ENCODE results near the gene SLC30A4. TPM values are rescaled to one million over a fixed set of nuclear protein-coding genes. Genes with fewer than 3 reads are reported as not detected.

The SLC30A4 gene
- total RNA-seq, 1 donor from 2014 or later: 2.8 TPM

DNA sequence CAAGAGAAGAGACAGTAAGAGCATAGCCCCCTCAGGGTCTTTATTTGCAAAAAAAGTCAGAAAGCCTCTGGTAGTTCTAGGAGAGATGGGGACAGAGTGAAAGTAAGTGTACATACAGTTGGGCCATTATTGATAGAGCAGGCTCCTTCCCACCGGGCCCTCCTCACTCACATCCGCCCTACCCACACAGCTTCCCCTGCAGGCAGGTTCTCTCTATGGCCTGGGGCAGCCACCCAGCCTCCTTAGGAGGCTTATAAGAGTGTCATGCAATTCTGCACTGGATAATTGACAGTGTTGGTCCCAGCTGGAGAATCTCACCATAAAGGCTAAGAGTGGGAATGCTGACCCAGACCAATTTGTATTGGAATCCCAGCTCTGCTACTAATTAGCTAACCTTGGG lies 49.5 kb downstream of the SLC30A4 start:
- Histone ChIP-seq H3K36me3 (no peaks in the 10 kb centered on the region), H3K4me1 (no peaks in the 10 kb centered on the region), H3K9me3 (replicated peaks) (no peaks in the 10 kb centered on the region), H3K4me3 (no peak overlapping the region), H3K27me3 (ENCODE audit: low read depth) (peaks cover 53% of the 10 kb centered on the region), H3K27ac (replicated peaks) (no peak overlapping the region)
- intact Hi-C loops (cut with micrococcal nuclease): no loop called here
- no peak for DNase-seq
- TF ChIP-seq, protein P1, sequence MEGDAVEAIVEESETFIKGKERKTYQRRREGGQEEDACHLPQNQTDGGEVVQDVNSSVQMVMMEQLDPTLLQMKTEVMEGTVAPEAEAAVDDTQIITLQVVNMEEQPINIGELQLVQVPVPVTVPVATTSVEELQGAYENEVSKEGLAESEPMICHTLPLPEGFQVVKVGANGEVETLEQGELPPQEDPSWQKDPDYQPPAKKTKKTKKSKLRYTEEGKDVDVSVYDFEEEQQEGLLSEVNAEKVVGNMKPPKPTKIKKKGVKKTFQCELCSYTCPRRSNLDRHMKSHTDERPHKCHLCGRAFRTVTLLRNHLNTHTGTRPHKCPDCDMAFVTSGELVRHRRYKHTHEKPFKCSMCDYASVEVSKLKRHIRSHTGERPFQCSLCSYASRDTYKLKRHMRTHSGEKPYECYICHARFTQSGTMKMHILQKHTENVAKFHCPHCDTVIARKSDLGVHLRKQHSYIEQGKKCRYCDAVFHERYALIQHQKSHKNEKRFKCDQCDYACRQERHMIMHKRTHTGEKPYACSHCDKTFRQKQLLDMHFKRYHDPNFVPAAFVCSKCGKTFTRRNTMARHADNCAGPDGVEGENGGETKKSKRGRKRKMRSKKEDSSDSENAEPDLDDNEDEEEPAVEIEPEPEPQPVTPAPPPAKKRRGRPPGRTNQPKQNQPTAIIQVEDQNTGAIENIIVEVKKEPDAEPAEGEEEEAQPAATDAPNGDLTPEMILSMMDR (IDR thresholded peaks at IDR 0.05; ENCODE audit: borderline replicate concordance): no peak

DNA sequence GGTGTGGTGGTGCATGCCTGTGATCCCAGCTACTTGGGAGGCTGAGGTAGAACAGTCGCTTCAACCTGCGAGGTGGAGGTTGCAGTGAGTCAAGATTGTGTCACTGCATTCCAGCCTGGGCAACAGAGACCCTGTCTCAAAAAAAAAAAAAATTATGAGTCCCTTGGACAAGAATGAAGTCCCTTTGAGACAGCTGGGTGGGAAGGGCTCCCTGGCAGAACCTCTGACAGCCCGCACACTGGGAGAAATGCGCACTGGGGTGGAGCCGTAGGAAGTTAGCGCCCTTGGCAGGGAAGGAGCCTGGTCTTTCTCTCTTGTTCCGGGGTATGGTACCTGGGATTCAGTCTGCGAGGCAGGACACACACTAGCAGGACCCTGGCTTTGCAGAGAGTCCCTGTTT lies 51.4 kb downstream of the SLC30A4 start:
- Histone ChIP-seq H3K4me3 (no peak overlapping the region), H3K27me3 (ENCODE audit: low read depth) (peaks cover 54% of the 10 kb centered on the region), H3K4me1 (no peaks in the 10 kb centered on the region), H3K27ac (replicated peaks) (no peak overlapping the region), H3K36me3 (no peaks in the 10 kb centered on the region), H3K9me3 (replicated peaks) (no peaks in the 10 kb centered on the region)
- DNase-seq: no peak
- intact Hi-C loops (cut with micrococcal nuclease): no loop called here
- TF ChIP-seq, protein P1 (IDR thresholded peaks at IDR 0.05; ENCODE audit: borderline replicate concordance): no peak

DNA sequence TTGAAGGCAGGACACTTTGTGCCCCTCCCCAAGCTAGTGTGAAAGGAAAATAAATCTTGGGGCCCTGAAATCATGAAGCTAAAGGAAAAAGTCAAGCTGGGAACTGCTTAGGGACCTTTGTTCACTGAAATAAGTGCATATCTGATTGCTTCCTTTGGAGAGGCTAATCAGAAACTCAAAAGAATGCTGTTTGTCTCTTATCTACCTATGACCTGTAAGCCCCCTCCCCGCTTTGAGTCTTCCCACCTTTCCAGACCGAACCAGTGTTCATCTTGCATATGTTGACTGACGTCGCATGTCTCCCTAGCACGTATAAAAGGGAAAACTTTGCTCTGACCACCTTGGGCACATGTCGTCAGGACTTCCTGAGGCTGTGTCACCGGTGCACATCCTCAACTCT lies 53.1 kb downstream of the SLC30A4 start:
- Histone ChIP-seq H3K4me1 (no peaks in the 10 kb centered on the region), H3K27ac (replicated peaks) (no peak overlapping the region), H3K4me3 (no peak overlapping the region), H3K36me3 (no peaks in the 10 kb centered on the region), H3K9me3 (replicated peaks) (no peaks in the 10 kb centered on the region), H3K27me3 (ENCODE audit: low read depth) (peaks cover 54% of the 10 kb centered on the region)
- no peak for DNase-seq
- intact Hi-C loops (cut with micrococcal nuclease): no loop called here
- TF ChIP-seq, protein P1 (IDR thresholded peaks at IDR 0.05; ENCODE audit: borderline replicate concordance): no peak

DNA sequence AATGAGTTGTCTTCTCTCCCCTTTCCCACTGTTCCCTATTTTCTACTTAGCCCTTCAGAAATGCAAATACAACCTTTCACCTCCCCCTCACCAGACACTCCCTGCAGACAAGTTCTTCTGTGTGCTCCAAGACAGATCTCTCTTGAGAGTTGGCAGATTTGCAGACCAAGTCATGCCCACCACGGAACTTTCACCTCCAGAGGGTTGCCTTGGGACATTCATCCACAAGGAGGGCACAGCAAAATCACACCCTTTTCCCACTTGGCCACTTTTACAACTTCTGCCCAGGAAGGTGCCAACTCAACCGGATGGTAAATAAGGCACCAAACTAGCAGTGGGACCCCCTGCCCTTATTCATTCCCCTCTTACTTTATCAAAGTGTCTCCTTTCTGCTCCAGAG lies 53.5 kb downstream of the SLC30A4 start:
- H3K9me3 ChIP-seq (replicated peaks): no peaks in the 10 kb centered on the region
- no peaks in the 10 kb centered on the region for H3K4me1 ChIP-seq
- H3K27me3 ChIP-seq (ENCODE audit: low read depth): peaks cover 54% of the 10 kb centered on the region
- H3K36me3 ChIP-seq: no peaks in the 10 kb centered on the region
- TF ChIP-seq, protein P1 (IDR thresholded peaks at IDR 0.05; ENCODE audit: borderline replicate concordance): no peak
- no peak overlapping the region for H3K4me3 ChIP-seq
- no peak for DNase-seq
- intact Hi-C loops (cut with micrococcal nuclease): no loop called here
- no peak overlapping the region for H3K27ac ChIP-seq (replicated peaks)

DNA sequence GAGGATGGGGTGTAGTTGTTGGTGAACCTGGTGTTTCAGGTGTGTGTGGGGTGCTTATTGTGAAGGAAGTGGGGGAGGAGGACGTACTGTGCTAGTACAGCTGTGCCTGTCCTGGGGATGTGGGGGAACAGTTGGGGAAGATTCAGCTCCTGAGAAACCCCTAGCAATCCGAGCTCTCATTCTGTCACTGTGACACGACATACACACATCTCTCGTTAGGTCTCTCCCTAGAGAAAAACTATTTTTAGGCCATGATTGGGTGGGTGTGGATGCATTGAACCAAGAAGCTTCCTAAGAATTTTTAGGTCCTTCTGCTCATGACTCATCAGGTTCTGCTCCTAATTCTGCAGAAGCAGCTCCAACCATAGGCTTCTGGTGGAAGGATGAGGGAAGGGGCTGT lies 54.3 kb downstream of the SLC30A4 start:
- Histone ChIP-seq H3K27ac (replicated peaks) (no peak overlapping the region), H3K36me3 (no peaks in the 10 kb centered on the region), H3K27me3 (ENCODE audit: low read depth) (peaks cover 51% of the 10 kb centered on the region), H3K4me3 (no peak overlapping the region), H3K4me1 (no peaks in the 10 kb centered on the region), H3K9me3 (replicated peaks) (no peaks in the 10 kb centered on the region)
- no peak for DNase-seq
- TF ChIP-seq, protein P1 (IDR thresholded peaks at IDR 0.05; ENCODE audit: borderline replicate concordance): no peak
- intact Hi-C loops (cut with micrococcal nuclease): no loop called here

All from left ventricle myocardium inferior (tissue), 1 donor.